Measurements from ENCODE around the gene DCX.

- TF ChIP-seq, protein P1, sequence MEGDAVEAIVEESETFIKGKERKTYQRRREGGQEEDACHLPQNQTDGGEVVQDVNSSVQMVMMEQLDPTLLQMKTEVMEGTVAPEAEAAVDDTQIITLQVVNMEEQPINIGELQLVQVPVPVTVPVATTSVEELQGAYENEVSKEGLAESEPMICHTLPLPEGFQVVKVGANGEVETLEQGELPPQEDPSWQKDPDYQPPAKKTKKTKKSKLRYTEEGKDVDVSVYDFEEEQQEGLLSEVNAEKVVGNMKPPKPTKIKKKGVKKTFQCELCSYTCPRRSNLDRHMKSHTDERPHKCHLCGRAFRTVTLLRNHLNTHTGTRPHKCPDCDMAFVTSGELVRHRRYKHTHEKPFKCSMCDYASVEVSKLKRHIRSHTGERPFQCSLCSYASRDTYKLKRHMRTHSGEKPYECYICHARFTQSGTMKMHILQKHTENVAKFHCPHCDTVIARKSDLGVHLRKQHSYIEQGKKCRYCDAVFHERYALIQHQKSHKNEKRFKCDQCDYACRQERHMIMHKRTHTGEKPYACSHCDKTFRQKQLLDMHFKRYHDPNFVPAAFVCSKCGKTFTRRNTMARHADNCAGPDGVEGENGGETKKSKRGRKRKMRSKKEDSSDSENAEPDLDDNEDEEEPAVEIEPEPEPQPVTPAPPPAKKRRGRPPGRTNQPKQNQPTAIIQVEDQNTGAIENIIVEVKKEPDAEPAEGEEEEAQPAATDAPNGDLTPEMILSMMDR (conservative IDR thresholded peaks at IDR 0.05; ENCODE audit: low read depth, low read length), result no peak
- TF ChIP-seq EZH2phosphoT487 (IDR thresholded peaks at IDR 0.05; ENCODE audit: borderline replicate concordance, low read length), result no peak
Measured at GRCh38 chrX:111435469-111435868, 23.5 kb upstream of the DCX start.

All from PC-3 (cell line).